HS-5 (cell line): ENCODE measurements around the gene CFAP45.

Experiments
- DNase-seq: peaks from one replicate; pipeline ENCODE4 v3.0.0-alpha.2; 2012; ENCODE audit warnings: low read depth

Gene CFAP45

GRCh38 chr1:159877695-159878444 is 22.1 kb downstream of the CFAP45 start:
- no peak for DNase-seq

- no peak for DNase-seq
Observed at GRCh38 chr1:159873530-159874143, 26.3 kb downstream of the CFAP45 start.

GRCh38 chr1:159872891-159873290 is 27.1 kb downstream of the CFAP45 start:
- no peak for DNase-seq

- DNase-seq = no peak
Observed at GRCh38 chr1:159870704-159871103, 29.3 kb downstream of the CFAP45 start.

- no peak for DNase-seq
Observed at GRCh38 chr1:159869607-159870006, 30.4 kb downstream of the CFAP45 start.

GRCh38 chr1:159869173-159869572 is 30.8 kb downstream of the CFAP45 start:
- DNase-seq = no peak

DNA sequence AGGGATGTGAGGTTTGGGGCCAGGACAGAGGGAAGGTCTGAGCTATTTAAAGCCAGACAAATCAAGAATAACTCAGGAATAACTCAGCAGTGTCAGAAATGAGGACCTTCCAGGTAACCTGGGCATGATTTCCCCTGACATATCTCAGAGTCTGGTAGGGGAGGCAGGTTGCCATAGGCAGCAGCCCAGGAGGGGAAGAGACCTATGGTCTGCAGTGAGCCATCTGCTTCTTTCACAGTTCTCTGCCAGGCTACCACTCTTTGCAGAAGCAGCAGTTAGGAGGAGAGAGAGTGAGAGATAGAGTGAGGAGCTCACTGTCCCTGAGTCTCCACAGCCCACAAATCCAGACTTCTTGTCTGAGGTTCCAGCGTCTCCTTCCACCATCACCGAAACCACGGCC is 31.2 kb downstream of the CFAP45 start:
- DNase-seq = no peak

DNA sequence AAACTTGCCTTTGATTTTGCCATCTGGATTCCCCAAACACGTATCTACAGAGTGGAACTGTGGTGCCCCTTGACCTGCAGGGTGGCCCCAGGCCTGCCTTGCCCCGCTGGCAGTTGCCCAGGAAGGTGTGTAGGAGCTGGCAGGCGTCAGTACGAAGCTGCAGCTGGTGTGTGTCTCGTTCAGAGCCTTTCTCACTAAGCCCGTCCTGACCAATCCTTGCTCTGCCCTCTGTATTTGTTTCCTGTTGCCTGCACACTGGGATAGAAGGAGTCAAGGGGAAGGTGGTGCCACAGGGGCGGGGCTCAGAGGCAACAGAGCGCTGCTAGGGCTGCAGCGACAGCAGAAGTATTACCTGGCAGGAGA is 32.3 kb downstream of the CFAP45 start:
- no peak for DNase-seq

DNA sequence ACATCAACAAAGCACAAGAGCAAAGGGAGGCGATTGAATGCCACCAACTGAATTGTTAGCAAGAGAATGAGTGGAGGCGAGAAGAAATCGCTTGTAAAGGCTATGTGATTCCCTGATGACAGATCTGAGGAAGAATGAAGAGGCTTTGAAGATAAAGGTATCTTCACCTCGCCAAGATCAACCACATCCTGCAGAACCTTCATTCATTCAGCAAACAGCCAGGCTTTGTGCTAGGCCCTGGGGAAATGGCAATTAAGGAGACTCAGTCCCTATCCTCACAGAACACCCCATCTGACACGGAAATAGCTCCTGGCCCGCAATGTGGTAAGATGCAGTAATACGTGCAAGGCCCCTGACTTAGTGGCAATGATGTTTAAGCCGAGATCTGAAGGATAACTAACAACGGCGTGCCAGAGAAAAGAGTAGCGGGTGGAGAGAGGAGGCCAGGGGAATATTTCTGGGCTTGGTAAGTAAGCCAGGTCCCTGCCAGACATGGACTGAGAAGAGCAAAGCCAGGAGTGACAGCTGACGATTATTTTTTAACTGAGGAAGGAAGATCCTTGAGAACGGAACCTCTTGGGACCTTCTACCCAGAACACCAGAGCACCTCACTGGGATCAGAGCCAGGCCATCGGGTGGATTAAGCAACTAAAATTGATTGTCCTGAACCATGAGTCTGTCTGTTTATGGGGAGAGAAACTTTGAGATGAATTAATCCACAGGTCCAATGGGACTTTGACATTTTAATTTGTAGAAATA is 32.9 kb downstream of the CFAP45 start:
- no peak for DNase-seq

GRCh38 chr1:159866066-159866465 is 33.9 kb downstream of the CFAP45 start:
- DNase-seq = no peak

DNA sequence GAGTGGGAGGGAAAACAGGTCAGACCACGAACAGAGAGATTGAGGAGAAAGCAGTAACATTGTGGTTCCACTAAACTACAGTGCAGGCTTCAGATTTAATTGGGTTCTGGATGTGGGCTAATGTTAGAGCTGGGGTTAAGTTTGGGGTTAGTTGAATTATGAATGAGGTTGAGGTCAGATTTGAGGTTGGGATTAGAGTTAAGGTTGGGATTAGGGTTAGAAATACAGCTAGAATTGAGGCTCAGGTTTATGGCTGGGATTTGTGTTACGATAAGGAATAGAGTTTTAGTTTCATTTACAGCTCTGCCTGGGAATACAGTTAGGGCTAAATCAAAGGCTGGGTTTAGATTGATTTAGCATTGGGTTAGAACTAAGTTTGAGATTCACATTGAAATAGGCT is 35.7 kb downstream of the CFAP45 start:
- DNase-seq = no peak

DNA sequence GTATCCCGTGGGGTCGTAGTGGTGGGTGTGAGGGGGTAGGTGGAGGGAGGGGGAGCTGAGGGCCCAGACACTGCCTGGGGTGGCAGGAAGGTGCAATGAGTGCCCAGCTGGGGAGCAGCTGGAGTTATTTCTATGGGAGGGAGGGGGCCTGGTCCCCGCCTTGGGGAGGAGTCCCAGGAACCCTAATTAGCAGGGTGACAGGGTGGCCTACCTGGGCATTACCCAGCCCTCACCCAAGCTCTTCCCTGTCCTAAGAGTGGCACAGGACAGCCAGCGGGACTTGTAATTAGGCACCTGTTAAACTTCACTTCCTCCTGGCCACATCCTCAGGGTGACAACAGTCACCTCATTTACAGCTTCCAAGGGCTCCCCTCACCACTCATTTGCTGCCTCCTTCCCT is 37.4 kb downstream of the CFAP45 start, which contains the start of gene VSIG8:
TSS of gene VSIG8 (minus strand) at position 101 of the 400 bp plus-strand sequence. CDS start 136 bp downstream, outside the sequence.
- DNase-seq = no peak

DNA sequence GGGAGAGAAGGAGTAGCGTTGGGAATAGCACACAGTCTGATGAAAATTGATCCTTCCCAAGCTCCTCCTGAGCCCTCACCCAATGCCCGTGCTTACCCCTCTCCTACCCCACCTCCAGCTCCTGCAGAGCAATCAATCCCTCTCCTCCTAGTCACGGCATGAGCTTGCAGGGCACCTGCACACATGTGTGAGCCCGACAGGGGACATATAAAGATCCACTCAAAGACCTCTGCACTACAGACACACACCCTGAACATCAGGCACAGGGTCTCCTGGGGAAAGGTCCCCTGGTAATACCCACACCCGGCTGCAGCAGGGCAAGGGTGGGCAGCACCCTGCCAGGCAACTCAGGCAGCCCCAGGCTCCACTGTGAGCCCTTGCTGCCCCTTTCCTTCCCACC is 37.9 kb downstream of the CFAP45 start:
- no peak for DNase-seq

- DNase-seq = no peak
Observed at GRCh38 chr1:159861218-159861617, 38.7 kb downstream of the CFAP45 start.

DNA sequence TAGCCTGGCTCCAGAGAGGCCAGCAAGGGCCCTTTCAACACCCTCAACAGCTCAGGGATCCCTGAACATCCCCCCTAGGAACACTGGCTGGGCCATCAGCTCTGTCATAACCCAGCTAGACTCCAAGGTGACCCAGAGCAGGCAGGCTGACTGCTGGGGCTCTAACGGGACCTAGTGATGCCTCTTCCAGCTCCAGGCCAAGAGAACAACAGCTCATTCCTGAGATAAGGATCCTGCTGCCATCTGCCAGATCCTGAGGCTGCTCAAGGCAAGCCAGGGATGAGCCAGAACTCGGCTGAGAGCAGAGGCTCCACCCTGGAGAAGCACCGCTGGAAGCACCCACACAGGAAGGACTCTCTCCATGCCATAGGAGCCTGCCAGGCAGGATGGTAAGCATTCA is 39.5 kb downstream of the CFAP45 start:
- no peak for DNase-seq

GRCh38 chr1:159859767-159860322 is 40.1 kb downstream of the CFAP45 start:
- no peak for DNase-seq

DNA sequence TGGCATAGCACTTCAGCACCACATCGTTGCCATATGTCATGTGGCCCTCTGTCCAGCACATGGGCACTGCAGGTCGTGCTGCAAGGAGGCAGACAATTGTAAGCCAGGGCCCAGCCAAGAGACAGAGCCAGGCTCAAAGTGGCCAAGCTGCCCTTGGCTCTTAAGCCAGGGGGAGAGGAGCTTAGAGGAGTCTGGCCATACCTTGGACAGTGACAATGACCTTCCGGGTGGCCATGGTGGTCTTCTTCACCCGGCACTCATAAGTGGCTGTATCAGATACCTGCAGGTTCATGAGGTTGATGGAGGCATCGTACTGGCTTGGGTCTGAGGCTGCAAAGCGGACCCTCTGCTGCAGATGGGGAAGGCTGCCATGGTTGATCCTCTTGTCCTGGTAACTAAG is 42.1 kb downstream of the CFAP45 start:
- DNase-seq = no peak

DNA sequence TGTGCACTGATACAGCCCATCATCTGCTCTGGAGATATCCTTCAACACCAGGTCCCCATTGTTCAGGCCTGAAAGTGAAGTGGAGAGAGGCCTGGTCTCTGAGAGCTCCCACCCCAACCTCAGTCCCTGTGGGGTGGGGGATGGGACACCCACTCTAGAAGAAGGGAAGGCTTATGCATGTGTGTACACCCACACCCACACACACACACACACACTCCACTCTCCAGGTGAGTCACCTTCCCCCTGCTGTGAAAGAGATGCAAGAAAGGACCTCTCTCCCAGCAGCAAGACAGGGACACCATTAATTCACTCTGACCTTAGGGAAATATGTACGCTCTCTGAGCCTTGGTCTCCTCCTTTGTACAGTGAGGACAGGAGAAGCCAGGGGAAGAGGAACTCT is 43.4 kb downstream of the CFAP45 start:
- no peak for DNase-seq

GRCh38 chr1:159855709-159856108 is 44.3 kb downstream of the CFAP45 start:
- no peak for DNase-seq

DNA sequence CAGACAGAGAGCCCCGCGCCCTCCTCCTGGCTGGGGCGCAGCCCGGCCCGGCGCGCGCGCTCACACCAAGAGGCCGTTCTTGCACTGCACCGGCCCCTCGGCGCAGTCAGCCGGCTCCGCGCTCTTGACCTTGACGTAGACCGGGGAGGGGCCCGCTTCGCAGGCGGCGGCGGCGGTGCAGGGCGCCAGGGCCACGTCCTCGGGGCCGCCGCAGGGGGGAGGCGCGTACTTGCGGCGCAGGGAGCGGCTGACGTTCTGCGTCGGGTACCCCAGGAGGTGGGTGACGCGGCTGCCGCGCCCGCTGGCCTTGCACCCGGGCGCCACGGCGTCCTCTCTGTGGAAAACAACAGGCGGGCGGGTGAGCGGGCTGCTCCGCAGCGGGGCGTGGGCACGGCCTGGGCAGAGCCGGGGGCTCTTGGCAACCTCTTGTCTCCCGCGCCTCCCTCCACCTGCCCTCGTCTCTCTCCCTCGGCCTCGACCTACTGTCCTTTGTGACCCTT is 45.2 kb downstream of the CFAP45 start:
- DNase-seq = no peak

DNA sequence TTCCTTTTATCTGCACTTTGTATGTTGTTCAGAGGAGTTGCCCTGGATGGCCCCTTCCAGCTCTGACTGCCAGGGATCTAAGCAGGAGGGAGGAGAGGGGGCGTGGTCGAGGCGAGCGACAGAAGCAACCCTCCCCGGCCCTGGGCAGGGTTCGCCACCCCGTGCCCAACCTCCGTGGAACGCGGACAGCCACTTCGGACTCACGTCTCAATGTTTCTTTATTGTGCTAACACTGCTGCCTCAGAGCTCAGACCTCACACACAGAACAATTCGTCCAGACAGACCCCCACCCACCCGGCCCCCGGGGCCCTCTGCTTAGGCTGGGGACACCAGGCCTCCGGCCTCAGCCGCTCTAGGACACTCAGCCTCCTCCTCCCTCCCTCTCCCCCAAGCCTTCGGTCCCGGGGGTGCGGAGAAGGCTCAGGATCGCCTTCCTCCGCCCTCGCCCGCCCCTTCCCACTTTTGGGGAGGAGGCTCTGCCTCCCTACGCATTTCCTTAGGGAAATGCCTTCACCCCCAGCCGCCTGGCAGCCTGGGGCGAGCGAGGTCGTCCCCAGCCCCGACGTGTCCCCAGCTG is 45.8 kb downstream of the CFAP45 start:
- DNase-seq = no peak

GRCh38 chr1:159853417-159854115 is 46.4 kb downstream of the CFAP45 start:
- no peak for DNase-seq
